Activated gamma-delta T cell treated with Interleukin-2 at 50 U/mL for 16 hours (primary cell): ENCODE measurements around the gene TMEM115.

Experiments used
- DNase-seq: peaks from one replicate; pipeline ENCODE4 v3.0.0-alpha.2; 2020

Gene TMEM115

DNA sequence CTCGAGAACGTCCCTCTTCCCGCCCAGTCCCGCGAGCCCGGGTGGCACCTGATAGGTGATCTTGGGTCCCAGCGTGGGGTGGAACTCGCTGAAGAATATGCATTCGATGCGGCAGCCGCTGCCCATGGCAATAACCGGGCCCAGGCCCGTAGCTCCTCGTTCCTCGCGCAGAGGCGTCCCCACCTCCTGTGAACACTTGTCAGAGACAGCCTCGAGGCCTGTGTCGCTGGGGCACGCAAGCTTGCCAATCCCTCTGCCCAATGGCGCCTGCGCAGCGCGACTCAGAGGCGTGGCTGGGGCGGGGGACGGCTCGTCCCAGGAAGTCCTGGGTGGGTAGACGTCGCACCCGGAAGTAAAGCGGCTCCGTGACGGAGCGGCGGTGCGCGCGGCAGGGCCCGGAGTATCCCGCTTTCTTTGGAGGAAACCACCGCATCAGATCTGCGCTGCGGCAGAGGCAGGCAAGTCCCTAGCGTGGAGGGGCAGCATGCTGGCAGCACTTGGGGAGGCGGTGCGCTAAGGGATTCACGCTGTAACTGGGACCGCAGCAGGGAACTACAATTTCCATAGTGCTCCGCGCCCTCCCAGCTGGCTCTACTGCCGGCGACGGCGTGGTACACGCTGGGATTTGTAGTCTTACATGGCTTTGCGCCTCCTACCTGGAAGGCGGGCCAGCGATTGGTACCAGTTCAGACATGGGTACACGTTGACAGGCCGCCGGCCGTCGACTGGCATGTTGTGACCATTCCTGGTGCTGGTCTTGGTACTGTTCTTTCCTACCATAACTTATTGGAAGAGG is 8.6 kb downstream of the TMEM115 start, which contains the start of the genes CYB561D2 and NPRL2:
Gene CYB561D2 (plus strand): TSS at position 336 of the 796 bp plus-strand sequence. CDS start 572 bp downstream, outside the sequence.
Gene NPRL2 (minus strand): TSS at position 249 of the 796 bp plus-strand sequence. CDS start 123 bp downstream, at position 126.
- DNase-seq, result peak; percentile 99

GRCh38 chr3:50350213-50350526 is 9.2 kb downstream of the TMEM115 start:
- no peak for DNase-seq

DNA sequence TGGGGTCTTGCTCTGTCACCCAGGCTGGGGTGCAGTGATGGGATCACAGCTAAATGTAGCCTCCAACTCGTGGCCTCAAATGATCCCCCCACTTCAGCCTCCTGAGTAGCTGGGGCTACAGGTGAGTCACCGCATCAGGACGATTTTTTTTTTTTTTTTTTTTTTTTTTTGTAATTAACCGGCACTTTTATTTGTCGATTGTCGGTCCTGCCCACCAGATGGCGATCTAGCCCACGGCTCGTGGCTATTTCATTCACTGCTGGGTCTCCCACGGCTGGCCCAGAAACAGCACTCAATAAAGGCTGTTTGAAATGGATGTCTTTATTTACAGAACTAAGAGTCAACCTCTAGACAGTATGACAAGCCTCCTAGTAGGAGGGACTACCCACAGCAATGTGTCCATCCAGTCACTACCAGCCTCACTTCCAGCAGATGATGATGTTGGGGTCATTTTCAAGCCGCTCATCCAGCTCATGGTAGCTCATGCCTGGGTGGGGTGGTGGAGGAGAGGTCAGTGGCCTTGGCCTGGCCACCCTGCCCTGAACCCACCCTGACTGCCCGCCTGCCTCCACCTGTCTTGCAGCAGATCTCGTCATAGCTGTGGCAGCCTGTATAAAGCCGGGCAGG is 12.0 kb downstream of the TMEM115 start:
- peak; percentile 79 for DNase-seq

GRCh38 chr3:50345586-50346234 is 13.6 kb downstream of the TMEM115 start, which contains the start of gene ZMYND10:
Gene ZMYND10 (minus strand): TSS chr3:50345732. CDS start chr3:50345579, 153 bp downstream.
- DNase-seq, result peak; percentile 66

- no peak for DNase-seq
Measured at GRCh38 chr3:50345008-50345407, 14.3 kb downstream of the TMEM115 start.

- no peak for DNase-seq
Measured at GRCh38 chr3:50342813-50343633, 16.3 kb downstream of the TMEM115 start.

GRCh38 chr3:50341996-50342650 is 17.2 kb downstream of the TMEM115 start:
- DNase-seq, result no peak

- no peak for DNase-seq
Measured at GRCh38 chr3:50341537-50341936, 17.8 kb downstream of the TMEM115 start.

GRCh38 chr3:50340448-50341329 is 18.6 kb downstream of the TMEM115 start, which contains the start of gene RASSF1:
Gene RASSF1 (minus strand): TSS chr3:50340836. CDS start chr3:50340805, 31 bp downstream.
- DNase-seq, result peak; percentile 77

DNA sequence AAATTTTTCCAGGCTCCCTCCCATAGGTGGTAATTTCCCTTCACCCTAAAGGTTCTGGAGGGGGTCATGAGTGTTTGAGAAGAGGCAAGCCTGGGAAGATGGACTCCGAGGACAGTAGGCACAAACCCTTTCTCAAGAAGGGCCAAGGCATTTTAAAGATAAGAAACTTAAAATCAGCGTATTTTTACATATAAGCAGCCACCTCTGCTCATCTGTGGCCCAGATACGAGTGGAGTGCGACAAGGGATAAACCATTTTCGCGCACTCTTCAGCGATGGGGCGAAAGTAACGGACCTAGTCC is 19.2 kb downstream of the TMEM115 start:
- DNase-seq, result no peak

DNA sequence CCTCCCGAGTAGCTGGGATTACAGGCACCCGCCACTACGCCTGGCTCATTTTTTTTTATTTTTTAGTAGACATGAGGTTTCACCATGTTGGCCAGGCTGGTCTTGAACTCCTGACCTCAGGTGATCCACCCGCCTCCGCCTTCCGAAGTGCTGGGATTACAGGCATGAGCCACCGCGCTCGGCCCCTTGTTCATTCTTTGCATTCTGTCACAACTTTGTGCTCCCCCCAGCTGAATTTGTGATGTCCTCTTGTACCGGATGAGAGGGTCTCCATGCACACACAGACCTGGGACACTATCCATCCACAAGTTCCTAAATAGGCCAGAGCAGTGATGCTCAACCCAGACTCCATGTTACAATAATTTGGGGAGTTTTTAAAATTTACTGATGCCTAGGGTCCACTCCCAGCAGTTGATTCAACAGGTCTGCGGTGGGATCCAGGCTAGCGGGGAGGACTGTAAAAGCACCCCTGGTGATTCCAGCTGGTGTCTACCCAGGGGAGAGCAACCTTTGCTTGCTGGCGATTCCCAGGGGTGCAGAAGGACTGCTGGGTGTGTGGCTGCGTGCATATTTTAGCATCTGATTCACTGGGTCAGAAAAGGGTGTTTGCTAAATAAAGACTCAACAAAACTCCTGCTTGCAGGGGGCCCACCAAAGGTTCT is 19.7 kb downstream of the TMEM115 start:
- no peak for DNase-seq

- DNase-seq, result no peak
Measured at GRCh38 chr3:50338965-50339364, 20.4 kb downstream of the TMEM115 start.

DNA sequence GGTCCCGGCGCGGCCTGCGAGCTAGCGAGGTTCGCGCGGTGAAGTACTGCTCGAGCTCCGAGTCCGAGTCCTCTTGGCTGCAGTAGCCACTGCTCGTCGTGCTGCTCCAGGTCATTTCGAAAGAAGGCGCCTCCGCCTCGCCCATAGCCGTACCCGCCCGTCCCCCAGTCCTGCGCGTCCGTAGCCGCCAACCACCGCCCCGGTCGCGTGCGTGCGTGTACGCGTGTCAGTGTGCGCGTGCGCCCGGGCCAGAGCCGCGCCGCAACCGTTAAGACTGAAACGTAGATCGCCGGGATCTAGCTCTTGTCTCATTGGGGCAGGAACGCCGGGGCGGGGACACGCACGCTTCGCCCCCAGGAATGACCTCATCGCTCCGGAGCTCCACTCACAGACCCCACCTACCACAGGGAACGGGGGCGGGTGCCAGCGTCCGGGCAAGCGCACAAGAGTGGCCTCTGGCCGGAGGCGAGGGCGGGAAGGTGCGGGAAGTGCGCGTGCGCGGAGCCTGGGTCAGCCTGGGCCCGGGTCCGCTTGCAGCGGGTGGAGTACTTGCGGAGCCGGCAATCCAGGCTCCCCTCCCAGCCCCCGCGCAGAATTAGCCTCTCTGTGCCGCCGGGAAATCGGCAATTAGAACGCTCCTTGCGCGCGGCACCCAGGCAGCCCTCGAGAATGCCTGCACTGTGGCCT is 22.0 kb downstream of the TMEM115 start:
- peak; percentile 94 for DNase-seq

DNA sequence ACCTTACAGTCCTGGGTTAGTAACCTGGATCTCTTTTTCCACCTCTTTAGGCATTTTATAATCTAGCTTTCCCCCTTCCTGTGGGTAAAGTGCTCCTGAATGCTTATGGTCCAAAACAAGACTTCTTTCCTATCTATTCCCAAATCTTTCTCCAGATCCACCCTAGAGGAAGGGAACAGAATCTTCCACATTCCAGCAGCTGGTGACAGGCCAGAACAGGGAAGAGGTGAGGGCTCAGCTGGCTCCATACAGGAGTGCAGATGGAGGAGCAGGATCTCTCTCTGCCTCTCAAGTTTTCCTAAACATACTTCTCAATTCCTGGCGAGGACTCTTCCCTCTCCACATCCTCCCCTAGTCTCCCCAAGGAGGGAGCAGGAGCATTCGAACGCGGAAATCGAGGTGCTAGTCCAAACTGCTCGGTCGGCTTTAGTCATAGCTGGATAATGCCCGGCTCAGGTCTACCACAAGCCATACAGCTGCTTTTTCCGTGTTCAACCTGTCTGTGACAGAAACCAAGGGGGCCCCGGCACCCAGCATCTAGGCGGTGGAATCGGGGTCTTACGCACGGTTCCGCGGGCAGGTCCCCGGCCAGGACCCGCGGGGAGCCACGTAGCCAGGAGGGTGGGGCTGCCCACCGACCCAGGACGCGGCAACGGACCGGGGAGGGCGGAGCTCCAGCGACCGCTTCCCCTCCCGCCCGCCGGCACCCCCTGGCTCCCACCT is 22.7 kb downstream of the TMEM115 start:
- DNase-seq, result no peak

GRCh38 chr3:50334339-50335075 is 24.8 kb downstream of the TMEM115 start:
- DNase-seq, result no peak

- DNase-seq, result no peak
Measured at GRCh38 chr3:50333744-50334328, 25.5 kb downstream of the TMEM115 start.

GRCh38 chr3:50331364-50331907 is 27.9 kb downstream of the TMEM115 start:
- DNase-seq, result no peak

DNA sequence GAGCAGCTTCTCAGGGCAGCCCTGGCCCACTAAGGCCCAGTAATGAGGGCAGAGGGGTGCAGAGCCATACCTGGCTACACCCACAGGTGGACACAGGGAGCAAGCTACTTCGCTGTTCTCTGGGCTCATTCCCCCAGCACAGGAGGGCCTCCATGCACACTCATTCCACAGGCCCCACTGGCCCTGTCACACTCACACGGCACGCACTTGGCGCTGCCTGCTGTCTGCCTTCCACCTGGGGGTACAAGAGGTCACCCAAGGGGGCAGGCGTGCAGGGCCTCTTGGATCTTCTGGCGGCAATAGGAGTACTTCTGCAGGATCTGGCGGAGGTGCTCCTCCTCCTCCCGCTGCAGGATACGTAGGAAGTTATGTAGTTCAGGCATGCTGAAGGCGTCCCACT is 29.0 kb downstream of the TMEM115 start:
- no peak for DNase-seq
